Central memory CD8-positive, alpha-beta T cell (primary cell): Measurements from ENCODE around the gene TUBG2.
"Not testable (repeated sequence)": the region's sequence is repeated elsewhere in the genome, so short reads cannot be mapped to it uniquely, and the experiment has no call there.

Source experiments
- ATAC-seq: fragments of 150-1000 bp; cut with Tn5 transposase; replicated peaks from 2 replicates; pipeline ENCODE4 v1.10.0; 2022; ENCODE audit warnings: mild to moderate bottlenecking, moderate FRiP score, moderate number of reproducible peaks; ENCODE audit not compliant: poor library complexity, severe bottlenecking; ENCODE audit errors: extremely low read depth
- DNase-seq, 2 donors: peaks; one replicate each; pipeline ENCODE4 v3.0.0; 2021; ENCODE audit warnings: low spot score in 2 of 2
- H3K27ac Mint-ChIP-seq: one replicate; pipeline ENCODE4 v1.8.0; 2022; ENCODE audit warnings: low read depth, mild to moderate bottlenecking, moderate library complexity, mixed read lengths
- H3K27me3 Mint-ChIP-seq: one replicate; pipeline ENCODE4 v1.8.0; 2022; ENCODE audit warnings: mixed read lengths
- H3K36me3 Mint-ChIP-seq: one replicate; pipeline ENCODE4 v1.8.0; 2022; ENCODE audit warnings: mild to moderate bottlenecking, moderate library complexity, mixed read lengths; ENCODE audit not compliant: insufficient read depth
- H3K4me1 Mint-ChIP-seq: one replicate; pipeline ENCODE4 v1.8.0; 2022; ENCODE audit warnings: mixed read lengths
- H3K4me3 Mint-ChIP-seq: one replicate; pipeline ENCODE4 v1.8.0; 2022; ENCODE audit warnings: mild to moderate bottlenecking, moderate library complexity, mixed read lengths
- H3K9me3 Mint-ChIP-seq: one replicate; pipeline ENCODE4 v1.8.0; 2022; ENCODE audit warnings: mixed read lengths

The TUBG2 gene

GRCh38 chr17:42659079-42659931 is at the start of gene TUBG2:
Gene TUBG2, plus strand, starts transcription at chr17:42659284. Its CDS starts 220 bp downstream, at chr17:42659504.
- Mint-ChIP-seq H3K27ac (peak within 1 kb of the TSS; percentile 44), H3K9me3 (no peaks in the 10 kb centered on the region)

GRCh38 chr17:42609814-42610801 is 49.0 kb upstream of the TUBG2 start:
- not testable (repeated sequence) for H3K9me3 Mint-ChIP-seq, DNase-seq, ATAC-seq, H3K27me3 Mint-ChIP-seq
- Mint-ChIP-seq H3K36me3 (peaks cover 28% of the 10 kb centered on the region), H3K27ac (peak overlapping the region; percentile 97), H3K4me1 (peaks cover 35% of the 10 kb centered on the region), H3K4me3 (peak overlapping the region; percentile 95)

More at GRCh38 chr17:42659079-42659931, at the start of gene TUBG2:
- peaks cover 22% of the 10 kb centered on the region for H3K4me1 Mint-ChIP-seq
- ATAC-seq (peak; percentile 78), DNase-seq (peak in 1 of 2 donors; percentile 18)
- H3K27me3 Mint-ChIP-seq, result peaks cover 1% of the 10 kb centered on the region
- peaks cover 3% of the 10 kb centered on the region for H3K36me3 Mint-ChIP-seq
- H3K4me3 Mint-ChIP-seq, result peak within 1 kb of the TSS; percentile 87

DNA sequence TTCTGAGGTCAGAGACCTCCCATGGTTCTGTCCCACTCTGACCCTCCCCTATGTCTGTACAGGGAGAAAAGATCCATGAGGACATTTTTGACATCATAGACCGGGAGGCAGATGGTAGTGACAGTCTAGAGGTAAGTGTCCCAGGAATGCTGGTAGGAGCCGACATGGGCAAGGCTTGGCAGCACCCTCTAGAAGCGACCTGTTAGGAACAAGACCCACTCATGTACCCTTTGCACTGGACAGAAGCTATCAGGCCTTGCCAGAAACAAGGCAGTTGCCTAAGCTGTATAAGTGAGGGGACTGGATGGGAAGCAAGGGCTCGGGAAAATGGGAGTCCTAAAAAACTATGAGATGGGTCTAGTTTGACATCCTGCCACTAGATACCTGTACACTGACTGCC is 47.1 kb upstream of the TUBG2 start:
- Mint-ChIP-seq H3K27me3 (no peaks in the 10 kb centered on the region), H3K36me3 (peaks cover 21% of the 10 kb centered on the region), H3K27ac (no peak overlapping the region), H3K9me3 (no peaks in the 10 kb centered on the region), H3K4me1 (peaks cover 16% of the 10 kb centered on the region), H3K4me3 (no peak overlapping the region)
- ATAC-seq, result no peak
- no peak for DNase-seq

- H3K4me1 Mint-ChIP-seq, result peaks cover 8% of the 10 kb centered on the region
- H3K27me3 Mint-ChIP-seq, result no peaks in the 10 kb centered on the region
- no peak overlapping the region for H3K27ac Mint-ChIP-seq
- no peak overlapping the region for H3K4me3 Mint-ChIP-seq
- no peaks in the 10 kb centered on the region for H3K9me3 Mint-ChIP-seq
- ATAC-seq (no peak), DNase-seq (no peak)
- peaks cover 17% of the 10 kb centered on the region for H3K36me3 Mint-ChIP-seq
These were observed 45.3 kb upstream of the TUBG2 start for GRCh38 chr17:42613699-42614295.

DNA sequence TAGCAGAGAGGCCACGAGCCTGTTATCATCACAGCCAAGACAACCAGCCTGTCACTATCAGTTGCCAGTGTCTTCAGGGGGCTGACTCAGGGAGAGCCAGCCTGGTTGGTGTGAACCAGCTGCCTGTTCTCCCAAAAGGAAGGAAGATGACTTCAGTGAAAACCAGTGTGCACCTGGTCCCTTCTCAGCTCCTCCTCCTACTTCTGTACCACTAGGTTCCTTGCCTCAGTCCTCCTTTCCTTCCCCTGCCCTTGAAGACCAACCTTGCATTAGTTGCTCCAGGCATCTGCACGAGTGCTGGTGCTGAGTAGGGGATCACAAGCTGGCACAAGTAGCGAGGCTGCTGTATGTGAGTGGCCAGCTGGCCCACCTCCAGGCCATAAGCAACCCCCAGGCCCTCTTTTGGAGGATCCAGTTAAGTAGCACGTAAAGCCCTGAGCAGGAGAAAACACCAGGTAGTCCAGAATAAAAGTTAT is 41.1 kb upstream of the TUBG2 start:
- no peak for ATAC-seq
- H3K4me1 Mint-ChIP-seq, result no peaks in the 10 kb centered on the region
- H3K27ac Mint-ChIP-seq, result no peak overlapping the region
- no peaks in the 10 kb centered on the region for H3K27me3 Mint-ChIP-seq
- peaks cover 8% of the 10 kb centered on the region for H3K36me3 Mint-ChIP-seq
- H3K9me3 Mint-ChIP-seq, result no peaks in the 10 kb centered on the region
- DNase-seq, result no peak
- no peak overlapping the region for H3K4me3 Mint-ChIP-seq

DNA sequence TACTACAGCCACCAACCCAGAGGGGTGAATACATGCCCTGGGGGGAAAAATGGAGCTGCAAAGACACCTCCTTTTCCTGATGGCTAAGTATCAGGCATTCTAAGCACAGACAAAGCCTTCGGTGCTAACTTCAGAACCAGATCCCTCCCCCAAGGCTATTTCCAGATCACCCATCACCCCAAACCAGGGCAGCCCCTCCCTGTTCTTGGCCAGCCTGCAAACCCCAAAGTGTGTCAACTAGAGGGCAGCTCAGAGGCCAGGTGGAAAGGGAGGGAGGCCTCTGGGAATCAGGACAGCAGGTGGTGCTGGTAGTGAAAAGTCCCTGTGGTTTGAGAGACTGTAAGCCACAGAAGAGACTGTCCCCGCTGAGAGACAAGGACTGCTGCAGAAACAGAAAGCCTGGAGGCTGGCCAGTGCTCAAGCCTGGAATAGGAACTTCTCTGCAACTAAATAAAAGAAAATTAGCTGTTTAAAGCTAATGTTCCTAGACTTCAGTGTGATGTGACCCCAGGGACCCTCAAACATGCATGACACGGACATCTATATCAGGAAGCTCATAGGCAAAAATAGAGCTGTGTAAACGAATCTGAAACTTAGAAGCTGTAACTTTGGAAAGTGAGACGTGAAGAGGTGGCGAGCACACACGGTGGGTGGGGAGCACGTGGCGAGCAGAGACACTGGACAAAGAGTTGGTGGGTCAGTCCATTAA is 40.5 kb upstream of the TUBG2 start:
- Mint-ChIP-seq H3K27ac (no peak overlapping the region), H3K4me3 (no peak overlapping the region), H3K4me1 (no peaks in the 10 kb centered on the region), H3K27me3 (no peaks in the 10 kb centered on the region), H3K36me3 (peaks cover 6% of the 10 kb centered on the region), H3K9me3 (no peaks in the 10 kb centered on the region)
- DNase-seq, result no peak
- ATAC-seq, result no peak

DNA sequence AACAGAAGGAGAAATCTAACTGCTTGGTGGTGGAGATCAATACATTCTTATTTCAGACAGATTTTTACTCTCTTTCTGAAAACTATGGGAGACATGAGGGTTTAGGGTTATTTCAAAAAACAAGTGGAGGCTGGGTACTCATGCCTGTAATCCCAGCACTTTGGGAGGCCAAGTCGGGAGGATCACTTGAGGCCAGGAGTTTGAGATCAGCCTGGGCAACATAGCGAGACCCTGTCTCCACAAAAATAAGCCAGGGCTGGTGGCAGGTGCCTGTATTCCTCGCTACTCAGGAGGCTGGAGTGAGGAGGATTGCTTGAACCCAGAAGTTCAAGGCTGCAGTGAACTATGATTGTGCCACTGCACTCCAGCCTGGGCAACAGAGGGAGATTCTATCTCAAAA is 37.1 kb upstream of the TUBG2 start:
- H3K36me3 Mint-ChIP-seq, H3K27ac Mint-ChIP-seq, H3K27me3 Mint-ChIP-seq, DNase-seq, H3K9me3 Mint-ChIP-seq, ATAC-seq, H3K4me3 Mint-ChIP-seq, H3K4me1 Mint-ChIP-seq: not testable (repeated sequence)

- Mint-ChIP-seq H3K36me3 (no peaks in the 10 kb centered on the region), H3K27ac (no peak overlapping the region), H3K27me3 (no peaks in the 10 kb centered on the region), H3K4me3 (no peak overlapping the region), H3K4me1 (no peaks in the 10 kb centered on the region), H3K9me3 (no peaks in the 10 kb centered on the region)
- ATAC-seq, result no peak
- DNase-seq, result no peak
These were observed 35.8 kb upstream of the TUBG2 start for GRCh38 chr17:42623271-42623670.

- no peaks in the 10 kb centered on the region for H3K36me3 Mint-ChIP-seq
- ATAC-seq, result no peak
These were observed 35.1 kb upstream of the TUBG2 start for GRCh38 chr17:42623732-42624596.

GRCh38 chr17:42627032-42627764 is 31.9 kb upstream of the TUBG2 start:
- H3K27me3 Mint-ChIP-seq, H3K27ac Mint-ChIP-seq, H3K4me3 Mint-ChIP-seq, H3K9me3 Mint-ChIP-seq, ATAC-seq, DNase-seq, H3K36me3 Mint-ChIP-seq, H3K4me1 Mint-ChIP-seq: not testable (repeated sequence)

More at GRCh38 chr17:42623732-42624596, 35.1 kb upstream of the TUBG2 start:
- no peak overlapping the region for H3K4me3 Mint-ChIP-seq
- DNase-seq, result no peak
- no peaks in the 10 kb centered on the region for H3K4me1 Mint-ChIP-seq
- no peaks in the 10 kb centered on the region for H3K9me3 Mint-ChIP-seq
- H3K27me3 Mint-ChIP-seq, result no peaks in the 10 kb centered on the region
- no peak overlapping the region for H3K27ac Mint-ChIP-seq
